ENCODE data around the gene KL. TPM values are rescaled to one million over a fixed set of nuclear protein-coding genes. Genes with fewer than 3 reads are reported as not detected.

The KL gene
- total RNA-seq, 2 donors from 2014 or later = 1.1 to 1.9 TPM

DNA sequence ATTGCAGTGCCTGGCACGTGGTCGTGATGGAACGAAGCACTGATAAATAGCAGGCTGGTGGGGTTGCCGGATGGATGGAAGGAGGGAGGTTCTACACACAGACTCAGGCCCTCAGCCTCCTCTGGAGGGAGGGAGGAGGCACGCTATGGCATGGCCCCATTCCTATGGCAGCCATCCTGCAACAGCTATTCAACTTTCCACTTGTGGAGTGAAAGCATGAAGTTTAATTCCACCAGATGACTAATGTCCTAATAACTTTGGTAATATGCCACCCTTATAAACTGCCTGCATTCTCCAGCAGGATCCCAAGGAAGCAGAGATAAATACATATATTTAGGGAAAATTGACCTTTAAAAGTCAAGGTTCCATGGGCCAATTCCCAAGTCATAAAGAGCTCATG, 92.4 kb downstream of the KL start:
- TF ChIP-seq, protein P1, sequence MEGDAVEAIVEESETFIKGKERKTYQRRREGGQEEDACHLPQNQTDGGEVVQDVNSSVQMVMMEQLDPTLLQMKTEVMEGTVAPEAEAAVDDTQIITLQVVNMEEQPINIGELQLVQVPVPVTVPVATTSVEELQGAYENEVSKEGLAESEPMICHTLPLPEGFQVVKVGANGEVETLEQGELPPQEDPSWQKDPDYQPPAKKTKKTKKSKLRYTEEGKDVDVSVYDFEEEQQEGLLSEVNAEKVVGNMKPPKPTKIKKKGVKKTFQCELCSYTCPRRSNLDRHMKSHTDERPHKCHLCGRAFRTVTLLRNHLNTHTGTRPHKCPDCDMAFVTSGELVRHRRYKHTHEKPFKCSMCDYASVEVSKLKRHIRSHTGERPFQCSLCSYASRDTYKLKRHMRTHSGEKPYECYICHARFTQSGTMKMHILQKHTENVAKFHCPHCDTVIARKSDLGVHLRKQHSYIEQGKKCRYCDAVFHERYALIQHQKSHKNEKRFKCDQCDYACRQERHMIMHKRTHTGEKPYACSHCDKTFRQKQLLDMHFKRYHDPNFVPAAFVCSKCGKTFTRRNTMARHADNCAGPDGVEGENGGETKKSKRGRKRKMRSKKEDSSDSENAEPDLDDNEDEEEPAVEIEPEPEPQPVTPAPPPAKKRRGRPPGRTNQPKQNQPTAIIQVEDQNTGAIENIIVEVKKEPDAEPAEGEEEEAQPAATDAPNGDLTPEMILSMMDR (IDR thresholded peaks at IDR 0.05) = no peak
- DNase-seq (ENCODE audit: low spot score) = no peak
- Histone ChIP-seq H3K27me3 (replicated peaks; ENCODE audit: insufficient read depth) (no peaks in the 10 kb centered on the region), H3K4me3 (no peak overlapping the region), H3K36me3 (peaks cover 18% of the 10 kb centered on the region), H3K9me3 (no peaks in the 10 kb centered on the region), H3K4me1 (ENCODE audit: control insufficient read depth in 1 of 2, low read depth in 2 of 2) (peaks cover 38 to 63% of the 10 kb centered on the region in 2 donors), H3K27ac (peak overlapping the region; percentile 62 to 86)
- no peak for ATAC-seq (ENCODE audit: insufficient number of reproducible peaks, low FRiP score, low read depth)

GRCh38 chr13:33109271-33109697, 93.1 kb downstream of the KL start:
- H3K4me1 ChIP-seq (ENCODE audit: control insufficient read depth in 1 of 2, low read depth in 2 of 2) = peaks cover 38 to 63% of the 10 kb centered on the region in 2 donors
- TF ChIP-seq, protein P1 (IDR thresholded peaks at IDR 0.05) = no peak
- H3K36me3 ChIP-seq = peaks cover 23% of the 10 kb centered on the region
- H3K27me3 ChIP-seq (replicated peaks; ENCODE audit: insufficient read depth) = no peaks in the 10 kb centered on the region
- H3K9me3 ChIP-seq = no peaks in the 10 kb centered on the region
- peak overlapping the region; percentile 62 to 86 for H3K27ac ChIP-seq
- no peak for ATAC-seq (ENCODE audit: insufficient number of reproducible peaks, low FRiP score, low read depth)
- no peak overlapping the region for H3K4me3 ChIP-seq
- no peak for DNase-seq (ENCODE audit: low spot score)

GRCh38 chr13:33109801-33110200, 93.6 kb downstream of the KL start:
- Histone ChIP-seq H3K4me3 (no peak overlapping the region), H3K4me1 (ENCODE audit: control insufficient read depth in 1 of 2, low read depth in 2 of 2) (peaks cover 38 to 63% of the 10 kb centered on the region in 2 donors), H3K36me3 (peaks cover 23% of the 10 kb centered on the region), H3K9me3 (no peaks in the 10 kb centered on the region), H3K27me3 (replicated peaks; ENCODE audit: insufficient read depth) (no peaks in the 10 kb centered on the region), H3K27ac (peak overlapping the region; percentile 62 to 86)
- no peak for DNase-seq (ENCODE audit: low spot score)
- no peak for ATAC-seq (ENCODE audit: insufficient number of reproducible peaks, low FRiP score, low read depth)
- TF ChIP-seq, protein P1 (IDR thresholded peaks at IDR 0.05) = no peak

DNA sequence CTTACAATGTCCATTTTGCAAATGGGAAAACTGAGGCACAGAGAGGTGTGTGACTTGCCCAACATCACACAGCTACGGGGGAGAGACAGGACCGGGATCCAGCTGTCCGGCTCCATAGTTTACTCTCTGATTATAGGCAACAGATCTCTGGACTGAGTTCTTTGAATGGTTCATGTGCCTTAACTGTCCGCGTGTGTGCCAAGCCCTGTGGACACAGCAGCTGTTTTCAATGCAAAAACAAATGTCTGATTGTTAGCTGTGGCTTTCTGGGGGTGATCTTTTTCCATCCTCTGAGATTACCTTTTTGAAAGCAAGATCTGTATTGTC, 94.1 kb downstream of the KL start:
- H3K36me3 ChIP-seq = peaks cover 23% of the 10 kb centered on the region
- DNase-seq (ENCODE audit: low spot score) (no peak), ATAC-seq (ENCODE audit: insufficient number of reproducible peaks, low FRiP score, low read depth) (no peak)
- no peaks in the 10 kb centered on the region for H3K27me3 ChIP-seq (replicated peaks; ENCODE audit: insufficient read depth)
- H3K27ac ChIP-seq = peak overlapping the region; percentile 62 to 86
- no peaks in the 10 kb centered on the region for H3K9me3 ChIP-seq
- peaks cover 38 to 63% of the 10 kb centered on the region in 2 donors for H3K4me1 ChIP-seq (ENCODE audit: control insufficient read depth in 1 of 2, low read depth in 2 of 2)
- TF ChIP-seq, protein P1 (IDR thresholded peaks at IDR 0.05) = no peak
- peak overlapping the region; percentile 7 for H3K4me3 ChIP-seq

- Histone ChIP-seq H3K4me1 (ENCODE audit: control insufficient read depth in 1 of 2, low read depth in 2 of 2) (peaks cover 38 to 63% of the 10 kb centered on the region in 2 donors), H3K4me3 (peak overlapping the region; percentile 7), H3K9me3 (no peaks in the 10 kb centered on the region), H3K27me3 (replicated peaks; ENCODE audit: insufficient read depth) (no peaks in the 10 kb centered on the region), H3K27ac (peak overlapping the region; percentile 62 to 86), H3K36me3 (peaks cover 21% of the 10 kb centered on the region)
- ATAC-seq (ENCODE audit: insufficient number of reproducible peaks, low FRiP score, low read depth) = no peak
- DNase-seq (ENCODE audit: low spot score) = no peak
- TF ChIP-seq, protein P1 (IDR thresholded peaks at IDR 0.05) = no peak
These were observed 94.6 kb downstream of the KL start for GRCh38 chr13:33110713-33111413.
